OCI-M2 (cell line): Measurements from ENCODE around the gene NKD2.

Experiments used
- DNase-seq: peaks from one replicate; lab custom pipeline; 2025; ENCODE audit not compliant: unreplicated experiment; lab: John Stamatoyannopoulos, UW

The NKD2 gene

DNA sequence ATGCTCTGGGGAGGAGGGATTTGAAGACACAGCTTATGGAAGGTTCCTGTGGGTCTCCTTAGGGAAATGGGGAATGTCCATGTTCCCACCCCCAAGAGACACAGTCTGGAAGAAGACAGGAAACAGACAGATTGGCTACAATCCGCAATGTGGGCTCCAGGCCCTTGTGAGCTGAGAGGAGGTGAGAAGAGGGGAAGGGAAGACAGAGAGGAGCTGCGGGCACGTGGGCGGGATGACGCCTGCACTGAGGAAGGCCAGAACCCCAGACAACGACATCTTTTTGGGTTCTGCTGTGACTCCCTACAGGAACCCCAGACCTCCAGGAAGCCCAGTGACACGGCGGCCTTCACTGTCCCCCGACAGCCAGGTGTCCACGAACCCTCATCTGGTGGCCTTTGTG is 29.9 kb upstream of the NKD2 start:
- no peak for DNase-seq

GRCh38 chr5:979100-979817 is 29.3 kb upstream of the NKD2 start:
- no peak for DNase-seq

GRCh38 chr5:980001-980588 is 28.5 kb upstream of the NKD2 start:
- no peak for DNase-seq

GRCh38 chr5:980966-981365 is 27.6 kb upstream of the NKD2 start:
- DNase-seq = no peak

DNA sequence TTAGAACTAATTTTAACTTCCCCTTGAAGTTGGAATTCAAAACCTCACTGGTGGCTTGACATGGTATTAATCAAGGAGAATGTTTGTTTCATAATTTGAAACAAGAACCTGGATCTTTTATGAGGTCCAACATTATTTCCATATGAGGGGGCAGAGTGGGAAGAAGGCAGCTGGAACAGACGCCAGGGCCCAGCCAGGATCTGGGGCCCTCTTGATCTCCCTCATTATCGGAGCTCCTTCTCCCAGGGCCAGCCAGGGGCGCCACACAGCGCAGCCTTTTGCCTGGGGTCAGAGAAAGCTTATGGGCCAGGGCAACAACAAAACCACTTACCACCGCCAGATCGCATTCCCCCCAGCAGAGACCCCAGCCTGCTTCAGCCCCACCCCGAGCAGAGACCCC is 27.1 kb upstream of the NKD2 start:
- no peak for DNase-seq

GRCh38 chr5:982377-983237 is 26.0 kb upstream of the NKD2 start:
- no peak for DNase-seq

GRCh38 chr5:983238-983524 is 25.4 kb upstream of the NKD2 start:
- DNase-seq = no peak

GRCh38 chr5:983568-983967 is 25.0 kb upstream of the NKD2 start:
- DNase-seq = no peak

GRCh38 chr5:984774-985173 is 23.8 kb upstream of the NKD2 start:
- DNase-seq = no peak

GRCh38 chr5:987761-988160 is 20.8 kb upstream of the NKD2 start:
- DNase-seq = no peak

DNA sequence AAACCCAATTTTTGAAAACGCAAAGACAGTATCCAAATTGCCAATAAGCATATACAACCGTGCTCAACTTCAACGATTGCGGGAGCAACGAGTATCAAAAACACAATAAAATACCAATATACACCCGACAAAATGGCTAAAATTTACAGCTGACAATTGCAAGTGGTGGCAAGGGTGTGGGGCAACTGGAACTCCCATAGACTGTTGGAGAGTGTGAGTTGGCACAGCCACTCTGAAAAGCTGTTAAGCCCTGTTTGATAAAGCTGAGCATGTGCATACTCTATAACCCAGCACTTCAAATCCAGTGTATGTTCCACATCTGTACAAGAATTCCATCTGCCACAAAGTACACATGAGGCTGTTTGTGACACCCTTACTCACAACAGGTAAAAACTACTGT is 20.3 kb upstream of the NKD2 start:
- no peak for DNase-seq

DNA sequence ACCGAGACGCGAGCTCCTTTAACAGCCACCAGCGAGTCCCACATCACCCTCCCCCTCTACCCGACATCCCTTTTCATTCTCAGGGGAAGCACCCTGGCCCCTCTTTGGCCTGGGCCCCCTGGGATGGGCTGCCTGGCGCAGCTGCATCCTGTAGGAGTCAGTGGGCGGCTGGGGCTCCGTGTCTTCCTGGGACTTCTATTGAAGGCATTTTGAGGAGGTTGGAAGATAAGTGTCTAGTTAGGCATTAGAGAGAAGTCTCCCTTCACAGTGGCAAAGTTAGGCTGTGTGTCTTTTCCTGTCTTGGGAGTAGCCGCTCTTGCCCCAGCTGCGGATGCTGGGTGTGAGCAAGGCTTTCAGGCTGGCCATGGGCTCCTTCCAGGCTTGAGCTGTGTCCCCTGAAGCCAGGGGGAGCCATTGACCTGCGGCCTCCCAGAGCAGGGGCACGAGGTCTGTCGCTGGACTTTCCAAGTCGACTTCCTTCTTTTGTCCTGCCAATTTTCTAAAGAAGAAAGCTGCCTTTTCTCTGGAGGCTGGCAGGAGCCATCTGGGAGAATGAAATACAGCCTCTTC is 18.6 kb upstream of the NKD2 start:
- DNase-seq = no peak

DNA sequence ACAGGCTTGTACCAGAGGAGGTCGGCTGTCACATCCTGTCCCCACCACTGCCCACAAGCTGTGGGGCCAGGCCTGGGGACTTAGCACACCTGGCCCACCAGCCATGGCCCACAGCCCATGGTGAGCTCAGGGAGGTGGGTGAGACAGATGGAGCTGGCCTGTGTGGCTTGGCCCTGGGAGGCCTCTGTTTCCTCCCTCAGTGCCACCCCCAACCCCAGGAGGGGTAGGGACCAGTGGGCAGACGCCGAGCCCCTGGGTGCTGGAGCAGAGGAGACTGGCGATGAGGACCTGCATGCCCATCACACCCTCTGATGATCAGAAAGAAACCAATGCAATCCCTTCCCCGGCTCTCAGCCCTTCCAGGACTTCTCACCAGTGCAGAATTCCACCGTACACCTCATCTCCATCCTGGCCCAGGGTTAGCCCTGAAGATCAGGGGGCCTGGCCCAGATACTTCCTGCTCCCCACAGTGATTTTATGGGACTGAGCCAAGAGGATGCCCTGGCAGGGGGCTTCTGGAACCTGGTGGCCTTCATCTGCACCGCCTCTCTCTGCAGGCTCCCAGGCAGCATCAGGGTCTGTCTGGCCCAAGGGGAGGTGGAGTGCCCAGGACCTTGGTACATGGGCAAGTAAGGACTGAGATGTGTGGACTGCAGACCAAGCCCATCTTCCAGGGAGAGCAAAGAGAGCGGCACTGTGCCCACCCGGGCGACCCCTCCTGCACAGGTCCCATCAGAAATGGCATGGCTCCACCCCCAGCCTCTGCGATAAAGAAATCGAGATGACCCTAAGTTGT is 16.9 kb upstream of the NKD2 start:
- DNase-seq = no peak

GRCh38 chr5:994272-994607 is 14.4 kb upstream of the NKD2 start:
- DNase-seq = no peak

DNA sequence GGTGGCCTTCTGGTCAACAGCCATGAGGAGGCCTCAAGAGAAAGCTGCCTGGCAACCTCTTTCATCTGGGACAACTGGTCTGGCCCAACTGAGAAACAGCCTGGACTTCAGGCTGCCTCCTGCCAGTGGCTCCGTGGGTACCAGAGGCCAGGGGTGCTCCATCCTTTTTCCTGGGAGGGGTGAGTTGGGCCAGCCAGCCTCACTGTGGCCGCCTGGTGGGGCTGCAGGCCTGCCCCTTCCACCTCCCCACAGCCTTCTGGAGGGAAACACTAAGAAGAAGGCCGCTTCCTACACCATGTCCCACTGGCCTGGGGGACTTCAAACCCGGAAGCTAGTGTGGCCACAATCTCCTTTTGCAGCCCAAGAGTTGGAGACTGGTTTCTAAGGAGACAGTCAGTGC is 13.8 kb upstream of the NKD2 start:
- no peak for DNase-seq

- DNase-seq = no peak
Measured at GRCh38 chr5:995318-995717, 13.3 kb upstream of the NKD2 start.

DNA sequence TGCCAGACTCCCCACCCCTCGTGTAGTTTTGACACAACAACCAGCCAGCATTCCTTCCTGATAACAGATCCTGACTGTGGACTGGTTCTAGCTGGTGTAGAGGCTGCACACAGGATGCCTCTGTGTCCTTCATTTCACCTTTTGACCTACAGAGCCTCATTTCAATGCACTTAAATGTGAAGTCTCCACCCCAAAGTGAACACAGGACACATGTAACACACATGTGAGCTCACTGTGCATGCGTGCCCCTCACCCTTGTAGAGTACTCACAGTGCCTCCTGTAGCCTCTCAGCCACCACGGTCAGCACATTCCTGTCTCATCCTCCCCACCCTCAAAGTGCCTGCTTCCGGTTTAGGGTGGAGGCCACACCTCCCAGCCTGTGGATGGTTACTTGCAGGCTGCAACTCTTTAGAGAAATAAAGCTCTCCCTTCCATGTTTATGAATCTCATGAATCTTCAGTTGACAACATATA is 11.6 kb upstream of the NKD2 start:
- DNase-seq = no peak

- no peak for DNase-seq
Measured at GRCh38 chr5:997711-998110, 10.9 kb upstream of the NKD2 start.

DNA sequence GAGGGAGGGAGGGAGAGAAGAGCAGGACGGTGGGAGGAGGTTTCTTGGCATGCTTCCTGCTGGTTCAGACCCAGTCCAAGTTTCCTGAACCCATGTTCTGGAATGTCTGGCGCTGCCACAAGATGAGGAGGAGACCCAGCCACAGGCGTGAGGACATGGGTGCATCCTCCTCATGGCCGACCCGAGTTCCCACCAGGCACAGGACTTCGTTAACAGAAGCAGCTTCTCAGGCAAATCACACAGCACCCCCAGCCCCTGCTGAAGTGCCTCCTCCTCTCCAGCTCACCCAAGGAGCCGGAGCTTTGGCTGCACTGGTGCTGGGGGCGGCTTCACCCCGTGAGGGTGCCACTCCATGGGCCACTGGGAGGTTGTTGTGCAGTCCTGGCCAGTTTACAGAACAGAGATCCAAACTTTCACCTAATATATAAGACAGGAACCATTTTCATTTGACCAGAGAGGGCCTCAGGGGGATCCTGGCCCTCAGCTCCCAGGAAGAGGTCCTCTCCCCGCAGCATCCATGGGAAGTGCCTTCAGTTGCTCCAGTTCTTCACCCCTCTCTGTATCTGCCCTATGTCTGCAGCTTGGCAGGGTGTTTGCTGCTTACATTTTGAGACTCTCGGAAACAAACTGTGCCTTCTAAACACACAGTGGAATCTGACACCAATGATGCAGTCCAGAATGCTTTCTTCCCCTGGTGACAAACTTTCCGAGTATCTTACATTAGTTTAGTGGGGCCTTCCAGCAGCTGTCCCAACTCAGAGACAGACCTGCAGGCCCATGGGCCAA is 10.2 kb upstream of the NKD2 start:
- no peak for DNase-seq

GRCh38 chr5:999032-999501 is 9.5 kb upstream of the NKD2 start:
- no peak for DNase-seq
